ENCODE results near the gene ANGPT4.

DNA sequence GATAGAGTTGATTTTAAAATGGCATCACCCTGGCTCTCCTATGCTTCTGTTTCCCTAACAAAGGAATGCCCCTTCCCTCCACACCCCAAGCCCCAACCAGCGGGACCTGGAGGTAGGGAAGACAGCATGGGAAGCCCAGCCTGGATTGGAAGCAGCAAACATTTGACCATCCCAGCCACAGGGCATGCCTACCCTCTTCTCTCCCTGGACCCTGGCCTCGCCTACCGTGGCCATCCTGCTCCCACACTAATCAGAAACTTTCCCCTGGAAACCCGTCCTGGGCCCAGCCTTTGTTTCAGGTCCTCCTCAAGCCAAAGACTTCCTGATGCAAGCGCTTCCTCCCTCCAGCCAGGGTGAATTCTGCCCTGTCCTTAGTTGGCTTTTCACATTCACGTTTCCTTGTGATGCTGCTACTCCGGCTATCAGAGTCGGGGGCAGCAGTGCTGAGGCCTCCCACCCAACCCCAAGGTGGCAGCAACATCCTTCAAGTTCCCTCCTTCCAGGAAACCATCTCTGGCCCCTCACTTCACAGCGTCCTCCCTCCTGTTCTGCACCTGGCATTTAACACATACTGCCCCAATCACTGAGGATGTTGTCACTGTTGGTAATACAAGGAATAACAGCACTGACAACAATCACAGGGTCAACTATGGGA lies 18.2 kb upstream of the ANGPT4 start:
- TF ChIP-seq, protein P1, sequence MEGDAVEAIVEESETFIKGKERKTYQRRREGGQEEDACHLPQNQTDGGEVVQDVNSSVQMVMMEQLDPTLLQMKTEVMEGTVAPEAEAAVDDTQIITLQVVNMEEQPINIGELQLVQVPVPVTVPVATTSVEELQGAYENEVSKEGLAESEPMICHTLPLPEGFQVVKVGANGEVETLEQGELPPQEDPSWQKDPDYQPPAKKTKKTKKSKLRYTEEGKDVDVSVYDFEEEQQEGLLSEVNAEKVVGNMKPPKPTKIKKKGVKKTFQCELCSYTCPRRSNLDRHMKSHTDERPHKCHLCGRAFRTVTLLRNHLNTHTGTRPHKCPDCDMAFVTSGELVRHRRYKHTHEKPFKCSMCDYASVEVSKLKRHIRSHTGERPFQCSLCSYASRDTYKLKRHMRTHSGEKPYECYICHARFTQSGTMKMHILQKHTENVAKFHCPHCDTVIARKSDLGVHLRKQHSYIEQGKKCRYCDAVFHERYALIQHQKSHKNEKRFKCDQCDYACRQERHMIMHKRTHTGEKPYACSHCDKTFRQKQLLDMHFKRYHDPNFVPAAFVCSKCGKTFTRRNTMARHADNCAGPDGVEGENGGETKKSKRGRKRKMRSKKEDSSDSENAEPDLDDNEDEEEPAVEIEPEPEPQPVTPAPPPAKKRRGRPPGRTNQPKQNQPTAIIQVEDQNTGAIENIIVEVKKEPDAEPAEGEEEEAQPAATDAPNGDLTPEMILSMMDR (IDR thresholded peaks at IDR 0.05), result no peak
- TF ChIP-seq POLR2AphosphoS5 (IDR thresholded peaks at IDR 0.05; ENCODE audit: low read depth, low read length), result no peak
